ENCODE measurements around the gene CAPN11. TPM values are rescaled to one million over a fixed set of nuclear protein-coding genes. Genes with fewer than 3 reads are reported as not detected.
A peak's percentile ranks its signal among the peaks of the same experiment; 100 is the strongest.

CAPN11 gene
- total and polyA plus RNA-seq, 9 of the 15 experiments (the other 6 are each of a cell fraction or from before 2014, with no cell fraction given), result 0.03 to 0.61 (median 0.17) TPM; not detected in 1

DNA sequence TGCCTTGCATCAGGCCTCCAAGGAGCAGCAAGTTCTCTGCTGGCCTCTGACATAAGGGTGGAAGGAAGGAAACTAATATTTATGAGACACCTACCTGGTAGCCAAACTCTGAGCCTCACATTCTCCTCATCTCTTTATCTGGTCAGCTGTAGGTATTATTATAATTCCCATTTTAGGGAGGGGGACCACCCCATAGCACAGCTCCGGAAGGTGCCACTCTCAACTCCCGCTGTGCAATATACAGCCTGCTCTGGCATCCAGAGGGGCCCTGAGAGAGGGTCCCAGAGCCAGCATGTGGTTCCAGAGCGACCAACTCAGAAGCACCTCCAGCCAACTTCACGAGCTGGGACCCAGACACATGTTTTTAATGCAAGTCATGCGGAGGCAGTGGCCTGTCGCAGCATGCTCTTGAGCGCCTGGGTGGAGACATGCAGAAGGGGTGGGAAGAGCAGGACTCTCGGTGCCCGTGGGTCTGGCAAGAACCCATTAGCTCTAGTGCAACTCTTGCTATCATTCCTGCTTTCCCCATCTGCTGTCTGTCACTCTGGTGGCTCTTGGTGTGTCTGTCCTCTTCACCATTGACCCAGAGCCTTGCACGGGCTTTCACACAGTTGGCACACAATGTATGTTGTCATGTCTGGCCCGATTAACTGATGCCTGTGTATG, 43.2 kb downstream of the CAPN11 start (continued):
- TF ChIP-seq MGA (IDR thresholded peaks at IDR 0.05) (peak; percentile 95), HCFC1 (IDR thresholded peaks at IDR 0.05; ENCODE audit: low read depth, low read length) (no peak), ZNF408 (CRISPR knock-in tag; IDR thresholded peaks at IDR 0.05; ENCODE audit: low read depth) (no peak), JUNB (CRISPR knock-in tag; conservative IDR thresholded peaks at IDR 0.05) (no peak), ESRRB (CRISPR knock-in tag; IDR thresholded peaks at IDR 0.05; ENCODE audit: borderline replicate concordance) (no peak), NRF1 (conservative IDR thresholded peaks at IDR 0.05 in 1 of 2, IDR thresholded peaks at IDR 0.05 in 1 of 2) (peak; percentile 29 to 36; a peak in 2 of 4 replicates), ATF7 (IDR thresholded peaks at IDR 0.05) (no peak), RBBP5 (IDR thresholded peaks at IDR 0.05; ENCODE audit: borderline replicate concordance, insufficient read depth, low read length, poor library complexity, severe bottlenecking) (no peak), NCOA6 (IDR thresholded peaks at IDR 0.05) (no peak), MTA3 (IDR thresholded peaks at IDR 0.05; ENCODE audit: borderline replicate concordance) (no peak; the same call in 1 of the 2 replicates), FOXK2 (conservative IDR thresholded peaks at IDR 0.05 in 1 of 2, IDR thresholded peaks at IDR 0.05 in 1 of 2; ENCODE audit: low read depth in 2 of 2) (no peak), RBM15 (IDR thresholded peaks at IDR 0.05; ENCODE audit: insufficient read depth, low read length) (no peak), SREBF1 (IDR thresholded peaks at IDR 0.05; ENCODE audit: borderline replicate concordance, low read depth, low read length) (no peak), CCAR2 (IDR thresholded peaks at IDR 0.05; ENCODE audit: low read depth, low read length) (no peak), HMG20A (CRISPR knock-in tag; conservative IDR thresholded peaks at IDR 0.05) (no peak)
- TF ChIP-seq, protein P1, sequence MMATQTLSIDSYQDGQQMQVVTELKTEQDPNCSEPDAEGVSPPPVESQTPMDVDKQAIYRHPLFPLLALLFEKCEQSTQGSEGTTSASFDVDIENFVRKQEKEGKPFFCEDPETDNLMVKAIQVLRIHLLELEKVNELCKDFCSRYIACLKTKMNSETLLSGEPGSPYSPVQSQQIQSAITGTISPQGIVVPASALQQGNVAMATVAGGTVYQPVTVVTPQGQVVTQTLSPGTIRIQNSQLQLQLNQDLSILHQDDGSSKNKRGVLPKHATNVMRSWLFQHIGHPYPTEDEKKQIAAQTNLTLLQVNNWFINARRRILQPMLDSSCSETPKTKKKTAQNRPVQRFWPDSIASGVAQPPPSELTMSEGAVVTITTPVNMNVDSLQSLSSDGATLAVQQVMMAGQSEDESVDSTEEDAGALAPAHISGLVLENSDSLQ (IDR thresholded peaks at IDR 0.05), result peak; percentile 29; the same call in 1 of the 2 replicates

All from K562 (cell line).